ENCODE data around the gene ESYT3. TPM values are rescaled to one million over a fixed set of nuclear protein-coding genes. Genes with fewer than 3 reads are reported as not detected.

The ESYT3 gene
- total RNA-seq, 1 donor = under 0.01 TPM

- H3K4me3 ChIP-seq (ENCODE audit: low read depth, low read length) = no peak overlapping the region
- TF ChIP-seq CTCF (IDR thresholded peaks at IDR 0.05; ENCODE audit: insufficient read depth, low read depth, low read length) = no peak
- no peak for DNase-seq (ENCODE audit: low read depth)
Measured at GRCh38 chr3:138455801-138456716, 21.6 kb downstream of the ESYT3 start.

- no peak overlapping the region for H3K4me3 ChIP-seq (ENCODE audit: low read depth, low read length)
- no peak for TF ChIP-seq CTCF (IDR thresholded peaks at IDR 0.05; ENCODE audit: insufficient read depth, low read depth, low read length)
- DNase-seq (ENCODE audit: low read depth) = no peak
Measured at GRCh38 chr3:138456961-138457862, 22.8 kb downstream of the ESYT3 start.

- no peak overlapping the region for H3K4me3 ChIP-seq (ENCODE audit: low read depth, low read length)
- TF ChIP-seq CTCF (IDR thresholded peaks at IDR 0.05; ENCODE audit: insufficient read depth, low read depth, low read length) = no peak
- DNase-seq (ENCODE audit: low read depth) = no peak
Measured at GRCh38 chr3:138457863-138458735, 23.7 kb downstream of the ESYT3 start.

- no peak for TF ChIP-seq CTCF (IDR thresholded peaks at IDR 0.05; ENCODE audit: insufficient read depth, low read depth, low read length)
- H3K4me3 ChIP-seq (ENCODE audit: low read depth, low read length) = no peak overlapping the region
- no peak for DNase-seq (ENCODE audit: low read depth)
Measured at GRCh38 chr3:138458774-138459499, 24.5 kb downstream of the ESYT3 start.

- no peak for TF ChIP-seq CTCF (IDR thresholded peaks at IDR 0.05; ENCODE audit: insufficient read depth, low read depth, low read length)
- no peak for DNase-seq (ENCODE audit: low read depth)
- no peak overlapping the region for H3K4me3 ChIP-seq (ENCODE audit: low read depth, low read length)
Measured at GRCh38 chr3:138459619-138460535, 25.5 kb downstream of the ESYT3 start.

All from fibroblast of villous mesenchyme (primary cell).